ENCODE data around the gene DGUOK.

GRCh38 chr2:74006459-74006858, 79.8 kb downstream of the DGUOK start:
- no peak for TF ChIP-seq RAD21 (IDR thresholded peaks at IDR 0.05; ENCODE audit: low read length)
- no peak for TF ChIP-seq CTCF (conservative IDR thresholded peaks at IDR 0.05; ENCODE audit: low read depth, low read length)
- no peak for TF ChIP-seq MAFK (IDR thresholded peaks at IDR 0.05; ENCODE audit: low read depth, low read length)
- TF ChIP-seq POLR2A (IDR thresholded peaks at IDR 0.05; ENCODE audit: low read depth, low read length), result no peak
- TF ChIP-seq USF2 (IDR thresholded peaks at IDR 0.05; ENCODE audit: low read depth, low read length), result no peak
- TF ChIP-seq NFE2L2 (IDR thresholded peaks at IDR 0.05; ENCODE audit: low read depth, low read length), result no peak
- TF ChIP-seq SMC3 (IDR thresholded peaks at IDR 0.05; ENCODE audit: low read depth, low read length), result no peak
- TF ChIP-seq FOS (IDR thresholded peaks at IDR 0.05; ENCODE audit: low read depth, low read length), result no peak
- no peak for TF ChIP-seq BHLHE40 (IDR thresholded peaks at IDR 0.05; ENCODE audit: low read depth, low read length)
- TF ChIP-seq RCOR1 (IDR thresholded peaks at IDR 0.05; ENCODE audit: insufficient replicate concordance, low read length), result no peak
- TF ChIP-seq MAZ (IDR thresholded peaks at IDR 0.05; ENCODE audit: borderline replicate concordance, low read depth, low read length), result no peak
- no peak for TF ChIP-seq CHD1 (IDR thresholded peaks at IDR 0.05; ENCODE audit: low read depth, low read length)
- TF ChIP-seq ELK1 (IDR thresholded peaks at IDR 0.05; ENCODE audit: borderline replicate concordance, low read depth, low read length), result no peak
- TF ChIP-seq RFX5 (IDR thresholded peaks at IDR 0.05; ENCODE audit: low read depth, low read length), result no peak

Data from IMR-90 (cell line).